DOHH2 (cell line): Measurements from ENCODE around the gene RASGRP2.

Experiments used
- H3F3A ChIP-seq: fragments of 200-600 bp; sonication (generic), shearing (Covaris generic); 2 replicates; pipeline ENCODE4 v1.6.0; 2016; ENCODE audit warnings: antibody characterized with exemption, mild to moderate bottlenecking; ENCODE audit not compliant: control insufficient read depth, insufficient read depth
- H3K27ac ChIP-seq: fragments of 200-600 bp; sonication (generic); 2 replicates; pipeline ENCODE4 v1.5.1; 2014; ENCODE audit warnings: low read depth, mild to moderate bottlenecking, low read length, moderate library complexity
- H3K27me3 ChIP-seq: fragments of 200-600 bp; sonication (generic); 2 replicates; pipeline ENCODE4 v1.6.1; 2014; ENCODE audit warnings: mild to moderate bottlenecking, low read length, mixed read lengths; ENCODE audit not compliant: control insufficient read depth
- H3K36me3 ChIP-seq: fragments of 200-600 bp; sonication (generic); 2 replicates; pipeline ENCODE4 v1.6.1; 2014; ENCODE audit warnings: mild to moderate bottlenecking, low read length, moderate library complexity, mixed read lengths; ENCODE audit not compliant: control insufficient read depth
- H3K4me1 ChIP-seq: fragments of 200-600 bp; sonication (generic); 2 replicates; pipeline ENCODE4 v1.6.1; 2014; ENCODE audit warnings: mild to moderate bottlenecking, low read length, mixed read lengths; ENCODE audit not compliant: control insufficient read depth
- H3K4me2 ChIP-seq: fragments of 200-600 bp; sonication (generic); 2 replicates; pipeline ENCODE4 v1.6.0; 2014; ENCODE audit warnings: mild to moderate bottlenecking, low read length, moderate library complexity
- H3K4me3 ChIP-seq: fragments of 200-600 bp; sonication (generic); 2 replicates; pipeline ENCODE4 v1.5.1; 2014; ENCODE audit warnings: mild to moderate bottlenecking, low read length, mixed read lengths
- H3K79me2 ChIP-seq: fragments of 200-600 bp; sonication (generic); 2 replicates; pipeline ENCODE4 v1.6.1; 2014; ENCODE audit warnings: mild to moderate bottlenecking, low read length, mixed read lengths; ENCODE audit not compliant: control insufficient read depth
- H3K9me2 ChIP-seq: fragments of 200-600 bp; sonication (generic); replicated peaks from 2 replicates; pipeline ENCODE4 v1.6.1; 2014; ENCODE audit warnings: mild to moderate bottlenecking, low read length, mixed read lengths; ENCODE audit not compliant: control insufficient read depth
- H3K9me3 ChIP-seq: fragments of 200-600 bp; sonication (generic); 2 replicates; pipeline ENCODE4 v1.6.1; 2014; ENCODE audit warnings: antibody characterized with exemption, low read length, mixed read lengths; ENCODE audit not compliant: control insufficient read depth, insufficient read depth
- H4K20me1 ChIP-seq: fragments of 200-600 bp; sonication (generic); 2 replicates; pipeline ENCODE4 v1.6.0; 2014; ENCODE audit warnings: low read depth, mild to moderate bottlenecking, antibody characterized with exemption, low read length, moderate library complexity; ENCODE audit not compliant: control insufficient read depth, insufficient read depth
- CTCF ChIP-seq: fragments of 200-600 bp; sonication (generic); IDR thresholded peaks from one replicate; pipeline ENCODE4 v1.5.1; 2014; ENCODE audit warnings: antibody characterized with exemption, mild to moderate bottlenecking, low read depth, low read length; ENCODE audit not compliant: poor library complexity, severe bottlenecking
- EZH2phosphoT487 ChIP-seq: fragments of 200-600 bp; sonication (generic); IDR thresholded peaks from 2 replicates; pipeline ENCODE4 v1.6.1; 2017; ENCODE audit warnings: borderline replicate concordance, mild to moderate bottlenecking, antibody characterized with exemption, low read length, moderate library complexity, mixed read lengths

Gene RASGRP2

DNA sequence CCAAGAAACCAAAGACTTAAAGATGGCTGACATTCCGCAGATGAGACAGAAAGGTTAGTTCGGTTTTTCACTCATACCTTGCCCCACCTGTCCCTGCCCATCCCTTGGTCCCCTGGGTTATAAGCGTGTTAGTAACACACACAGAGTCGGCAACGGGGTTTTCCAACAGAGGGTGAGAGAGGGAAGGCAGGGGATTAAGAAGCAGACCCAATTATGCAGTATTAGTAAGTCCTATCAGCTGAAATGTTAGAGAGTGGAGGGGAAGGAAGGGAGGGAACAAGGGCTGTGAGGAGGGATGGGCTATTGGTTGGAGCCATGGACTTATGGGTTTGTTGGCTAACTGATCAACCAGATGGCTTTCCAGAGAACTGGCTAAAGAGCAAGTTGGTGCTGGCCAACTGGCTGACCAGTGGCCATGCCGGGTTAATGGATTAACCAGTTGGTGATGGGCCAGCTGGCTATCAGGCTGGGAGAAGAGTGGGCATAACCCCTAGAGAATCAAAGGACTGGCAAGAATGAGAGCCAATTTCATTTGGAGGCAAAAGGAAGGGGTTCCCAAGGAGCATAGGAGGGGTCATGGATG lies 66.4 kb downstream of the RASGRP2 start:
- Histone ChIP-seq H3K4me1 (no peaks in the 10 kb centered on the region), H3F3A (no peaks in the 10 kb centered on the region), H4K20me1 (no peaks in the 10 kb centered on the region), H3K9me3 (no peaks in the 10 kb centered on the region), H3K4me2 (no peak overlapping the region), H3K4me3 (no peak overlapping the region), H3K27ac (no peak overlapping the region), H3K36me3 (no peaks in the 10 kb centered on the region), H3K9me2 (no peaks in the 10 kb centered on the region), H3K79me2 (no peaks in the 10 kb centered on the region), H3K27me3 (peaks cover 65% of the 10 kb centered on the region)
- no peak for TF ChIP-seq EZH2phosphoT487
- TF ChIP-seq CTCF, result no peak
